Measurements from ENCODE around the gene RUNX2. TPM values are rescaled to one million over a fixed set of nuclear protein-coding genes. Genes with fewer than 3 reads are reported as not detected.

RUNX2 gene
- total and polyA plus RNA-seq, 4 donors: 1.8 to 6.7 (median 3.2) TPM

DNA sequence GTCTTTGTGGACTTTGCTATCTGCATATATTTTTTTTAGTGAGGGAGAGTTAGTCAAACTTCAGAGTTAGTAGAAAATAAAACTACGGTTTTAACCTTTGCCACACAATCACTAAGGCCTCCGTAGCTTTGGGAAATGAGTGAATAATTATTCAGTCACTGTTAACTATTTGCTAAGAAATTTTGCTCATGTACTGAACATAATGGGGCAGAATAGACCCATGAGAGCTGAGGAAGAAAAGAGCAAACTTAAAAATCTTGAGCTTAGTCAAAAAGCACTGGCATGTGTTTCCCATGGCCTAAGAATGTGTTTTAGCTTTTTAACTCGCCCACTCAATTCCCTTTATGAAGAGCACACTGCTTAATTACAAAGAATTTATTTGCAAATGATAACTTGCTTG lies 110.0 kb downstream of the RUNX2 start:
- ATAC-seq (ENCODE audit: insufficient read depth, low FRiP score): no peak
- Histone ChIP-seq H3K9ac (ENCODE audit: insufficient read depth in 1 of 2, low read length in 2 of 2) (no peak overlapping the region), H3K36me3 (ENCODE audit: control insufficient read depth in 4 of 4, insufficient read depth in 4 of 4, low read length in 4 of 4) (no peaks in the 10 kb centered on the region), H3K4me3 (no peak overlapping the region), H3K4me1 (ENCODE audit: control insufficient read depth in 5 of 5, insufficient read depth in 5 of 5, low read length in 5 of 5) (peaks cover 0 to 51% (median 13%) of the 10 kb centered on the region in 5 donors), H3K27ac (ENCODE audit: low read depth in 1 of 2, low read length in 1 of 2) (no peak overlapping the region), H3K27me3 (ENCODE audit: control insufficient read depth in 3 of 3, insufficient read depth in 3 of 3, low read length in 2 of 3) (no peaks in the 10 kb centered on the region), H3K9me3 (ENCODE audit: control insufficient read depth in 4 of 4, insufficient read depth in 3 of 4, low read length in 3 of 4) (no peaks in the 10 kb centered on the region)
- no peak for DNase-seq
- 86 to 93% methylated on average over 3 of the region's 3 CpGs for WGBS, 2 donors
- TF ChIP-seq, protein P1, sequence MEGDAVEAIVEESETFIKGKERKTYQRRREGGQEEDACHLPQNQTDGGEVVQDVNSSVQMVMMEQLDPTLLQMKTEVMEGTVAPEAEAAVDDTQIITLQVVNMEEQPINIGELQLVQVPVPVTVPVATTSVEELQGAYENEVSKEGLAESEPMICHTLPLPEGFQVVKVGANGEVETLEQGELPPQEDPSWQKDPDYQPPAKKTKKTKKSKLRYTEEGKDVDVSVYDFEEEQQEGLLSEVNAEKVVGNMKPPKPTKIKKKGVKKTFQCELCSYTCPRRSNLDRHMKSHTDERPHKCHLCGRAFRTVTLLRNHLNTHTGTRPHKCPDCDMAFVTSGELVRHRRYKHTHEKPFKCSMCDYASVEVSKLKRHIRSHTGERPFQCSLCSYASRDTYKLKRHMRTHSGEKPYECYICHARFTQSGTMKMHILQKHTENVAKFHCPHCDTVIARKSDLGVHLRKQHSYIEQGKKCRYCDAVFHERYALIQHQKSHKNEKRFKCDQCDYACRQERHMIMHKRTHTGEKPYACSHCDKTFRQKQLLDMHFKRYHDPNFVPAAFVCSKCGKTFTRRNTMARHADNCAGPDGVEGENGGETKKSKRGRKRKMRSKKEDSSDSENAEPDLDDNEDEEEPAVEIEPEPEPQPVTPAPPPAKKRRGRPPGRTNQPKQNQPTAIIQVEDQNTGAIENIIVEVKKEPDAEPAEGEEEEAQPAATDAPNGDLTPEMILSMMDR (IDR thresholded peaks at IDR 0.05; ENCODE audit: control extremely low read depth, extremely low read depth): no peak

DNA sequence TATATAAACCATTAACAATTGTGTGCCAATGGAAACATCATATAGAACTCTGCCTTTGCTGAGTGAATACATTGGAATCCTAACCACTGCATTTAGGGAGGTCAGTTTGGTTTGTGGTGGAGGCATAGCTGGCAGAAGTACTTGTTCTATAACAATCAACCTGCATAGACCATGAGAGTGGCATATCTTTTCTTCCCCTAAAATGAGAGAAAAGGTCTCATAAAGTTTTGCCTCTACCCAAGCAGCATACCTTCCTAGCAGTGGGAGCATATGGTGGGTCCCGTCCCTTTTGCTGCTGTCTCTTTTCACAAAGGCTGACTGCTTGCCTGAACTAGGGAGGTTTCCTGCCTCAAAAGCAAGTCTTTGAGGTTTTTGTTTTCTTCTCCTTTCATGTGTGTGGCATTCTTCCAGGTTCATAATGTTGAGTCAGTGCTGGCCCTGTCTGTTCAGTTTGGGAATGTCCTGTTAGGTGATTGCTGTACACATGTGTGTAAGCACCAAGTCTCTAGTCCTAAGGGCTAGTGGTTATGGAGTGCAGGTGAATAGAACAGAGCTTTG lies 110.8 kb downstream of the RUNX2 start:
- WGBS, 2 donors: 43 to 78% methylated on average over 1 of the region's 1 CpG
- H3K9ac ChIP-seq (ENCODE audit: insufficient read depth in 1 of 2, low read length in 2 of 2): no peak overlapping the region
- DNase-seq (peak in 1 of 3 donors; percentile 41), ATAC-seq (ENCODE audit: insufficient read depth, low FRiP score) (no peak)
- TF ChIP-seq, protein P1 (IDR thresholded peaks at IDR 0.05; ENCODE audit: control extremely low read depth, extremely low read depth): no peak
- no peak overlapping the region for H3K27ac ChIP-seq (ENCODE audit: low read depth in 1 of 2, low read length in 1 of 2)
- no peaks in the 10 kb centered on the region for H3K27me3 ChIP-seq (ENCODE audit: control insufficient read depth in 3 of 3, insufficient read depth in 3 of 3, low read length in 2 of 3)
- no peaks in the 10 kb centered on the region for H3K9me3 ChIP-seq (ENCODE audit: control insufficient read depth in 4 of 4, insufficient read depth in 3 of 4, low read length in 3 of 4)
- H3K4me3 ChIP-seq: no peak overlapping the region
- H3K4me1 ChIP-seq (ENCODE audit: control insufficient read depth in 5 of 5, insufficient read depth in 5 of 5, low read length in 5 of 5): peaks cover 0 to 43% (median 13%) of the 10 kb centered on the region in 5 donors
- H3K36me3 ChIP-seq (ENCODE audit: control insufficient read depth in 4 of 4, insufficient read depth in 4 of 4, low read length in 4 of 4): no peaks in the 10 kb centered on the region

DNA sequence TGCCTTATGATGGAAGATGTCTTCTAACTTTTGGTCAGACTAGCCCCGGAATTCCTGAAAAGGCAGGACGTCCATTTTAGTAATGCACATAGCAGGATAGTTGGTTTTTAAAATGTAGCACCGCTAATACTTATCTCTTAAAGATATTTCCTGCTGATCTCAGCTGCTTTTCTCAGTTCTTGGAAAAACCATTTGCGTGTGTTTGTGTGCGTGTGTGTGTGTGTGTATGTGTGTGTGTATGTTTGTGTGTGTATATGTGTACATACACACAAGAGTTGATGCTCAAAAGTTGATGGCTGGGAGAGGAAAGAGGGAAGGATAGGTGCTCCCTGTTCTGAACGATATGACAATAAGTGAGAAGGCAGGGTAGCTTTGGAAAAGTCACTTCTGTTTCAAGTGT lies 111.3 kb downstream of the RUNX2 start:
- 81 to 86% methylated on average over 6 of the region's 6 CpGs for WGBS, 2 donors
- DNase-seq: no peak
- Histone ChIP-seq H3K27me3 (ENCODE audit: control insufficient read depth in 3 of 3, insufficient read depth in 3 of 3, low read length in 2 of 3) (no peaks in the 10 kb centered on the region), H3K4me3 (no peak overlapping the region), H3K9me3 (ENCODE audit: control insufficient read depth in 4 of 4, insufficient read depth in 3 of 4, low read length in 3 of 4) (no peaks in the 10 kb centered on the region), H3K4me1 (ENCODE audit: control insufficient read depth in 5 of 5, insufficient read depth in 5 of 5, low read length in 5 of 5) (peaks cover 0 to 38% (median 13%) of the 10 kb centered on the region in 5 donors), H3K9ac (ENCODE audit: insufficient read depth in 1 of 2, low read length in 2 of 2) (no peak overlapping the region), H3K36me3 (ENCODE audit: control insufficient read depth in 4 of 4, insufficient read depth in 4 of 4, low read length in 4 of 4) (no peaks in the 10 kb centered on the region), H3K27ac (ENCODE audit: low read depth in 1 of 2, low read length in 1 of 2) (no peak overlapping the region)
- no peak for ATAC-seq (ENCODE audit: insufficient read depth, low FRiP score)
- TF ChIP-seq, protein P1 (IDR thresholded peaks at IDR 0.05; ENCODE audit: control extremely low read depth, extremely low read depth): no peak

DNA sequence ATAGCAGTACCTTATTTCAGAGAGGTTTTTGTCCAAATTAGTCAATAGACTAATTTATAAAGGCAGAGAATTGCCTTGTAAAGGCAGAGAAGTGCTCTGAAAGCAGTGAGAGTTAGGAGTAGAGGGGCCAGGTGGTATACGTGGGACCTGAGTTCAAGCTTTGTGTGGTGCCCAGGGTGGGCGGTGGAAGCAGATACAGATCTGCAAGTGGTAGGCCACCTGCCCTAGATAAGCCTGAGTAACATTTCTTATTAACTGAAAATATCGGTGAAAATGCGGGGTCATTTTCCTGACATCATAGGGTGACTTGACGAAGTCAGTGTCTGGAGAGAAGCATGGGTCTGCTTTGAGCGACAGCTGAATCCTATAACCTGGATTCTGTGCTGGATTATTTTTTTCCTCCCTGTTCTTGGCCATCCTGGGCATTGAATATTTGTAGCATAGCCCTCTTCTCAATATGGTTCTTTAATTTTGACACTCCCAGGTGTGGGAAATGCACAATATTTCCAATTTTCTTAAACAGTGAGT lies 111.8 kb downstream of the RUNX2 start:
- no peak overlapping the region for H3K4me3 ChIP-seq
- H3K9ac ChIP-seq (ENCODE audit: insufficient read depth in 1 of 2, low read length in 2 of 2): no peak overlapping the region
- H3K4me1 ChIP-seq (ENCODE audit: control insufficient read depth in 5 of 5, insufficient read depth in 5 of 5, low read length in 5 of 5): peaks cover 0 to 38% (median 16%) of the 10 kb centered on the region in 5 donors
- WGBS, 2 donors: 94 to 95% methylated on average over 6 of the region's 6 CpGs
- DNase-seq (no peak), ATAC-seq (ENCODE audit: insufficient read depth, low FRiP score) (no peak)
- no peak overlapping the region for H3K27ac ChIP-seq (ENCODE audit: low read depth in 1 of 2, low read length in 1 of 2)
- no peaks in the 10 kb centered on the region for H3K9me3 ChIP-seq (ENCODE audit: control insufficient read depth in 4 of 4, insufficient read depth in 3 of 4, low read length in 3 of 4)
- TF ChIP-seq, protein P1 (IDR thresholded peaks at IDR 0.05; ENCODE audit: control extremely low read depth, extremely low read depth): no peak
- no peaks in the 10 kb centered on the region for H3K36me3 ChIP-seq (ENCODE audit: control insufficient read depth in 4 of 4, insufficient read depth in 4 of 4, low read length in 4 of 4)
- H3K27me3 ChIP-seq (ENCODE audit: control insufficient read depth in 3 of 3, insufficient read depth in 3 of 3, low read length in 2 of 3): no peaks in the 10 kb centered on the region

Data from lung (tissue), 12 donors.